ENCODE data around the gene ADAMTSL2.

Gene ADAMTSL2

GRCh38 chr9:133606708-133607025 lies 72.2 kb downstream of the ADAMTSL2 start:
- DNase-seq (ENCODE audit: low read depth): no peak

- DNase-seq (ENCODE audit: low read depth): no peak
Measured at GRCh38 chr9:133607381-133607780, 72.9 kb downstream of the ADAMTSL2 start.

GRCh38 chr9:133607976-133608375 lies 73.5 kb downstream of the ADAMTSL2 start:
- no peak for DNase-seq (ENCODE audit: low read depth)

GRCh38 chr9:133608382-133608781 lies 73.9 kb downstream of the ADAMTSL2 start:
- no peak for DNase-seq (ENCODE audit: low read depth)

GRCh38 chr9:133608889-133609288 lies 74.4 kb downstream of the ADAMTSL2 start:
- DNase-seq (ENCODE audit: low read depth): no peak

GRCh38 chr9:133609311-133610098 lies 75.0 kb downstream of the ADAMTSL2 start, which contains the start of gene FAM163B:
Gene FAM163B, minus strand, starts transcription at chr9:133609389. Its CDS starts 29,166 bp downstream, at chr9:133580223.
- DNase-seq (ENCODE audit: low read depth): no peak

GRCh38 chr9:133610845-133611244 lies 76.3 kb downstream of the ADAMTSL2 start:
- no peak for DNase-seq (ENCODE audit: low read depth)

- DNase-seq (ENCODE audit: low read depth): no peak
Measured at GRCh38 chr9:133612051-133612450, 77.5 kb downstream of the ADAMTSL2 start.

GRCh38 chr9:133612816-133613215 lies 78.3 kb downstream of the ADAMTSL2 start:
- no peak for DNase-seq (ENCODE audit: low read depth)

- DNase-seq (ENCODE audit: low read depth): no peak
Measured at GRCh38 chr9:133613432-133613831, 78.9 kb downstream of the ADAMTSL2 start.

- DNase-seq (ENCODE audit: low read depth): no peak
Measured at GRCh38 chr9:133614056-133614455, 79.6 kb downstream of the ADAMTSL2 start.

- DNase-seq (ENCODE audit: low read depth): no peak
Measured at GRCh38 chr9:133614678-133615077, 80.2 kb downstream of the ADAMTSL2 start.

- no peak for DNase-seq (ENCODE audit: low read depth)
Measured at GRCh38 chr9:133615186-133615585, 80.7 kb downstream of the ADAMTSL2 start.

- DNase-seq (ENCODE audit: low read depth): no peak
Measured at GRCh38 chr9:133615606-133616188, 81.2 kb downstream of the ADAMTSL2 start.

- DNase-seq (ENCODE audit: low read depth): no peak
Measured at GRCh38 chr9:133616643-133617405, 82.3 kb downstream of the ADAMTSL2 start.

- no peak for DNase-seq (ENCODE audit: low read depth)
Measured at GRCh38 chr9:133618726-133619125, 84.2 kb downstream of the ADAMTSL2 start.

GRCh38 chr9:133619791-133620190 lies 85.3 kb downstream of the ADAMTSL2 start:
- peak; percentile 8 for DNase-seq (ENCODE audit: low read depth)

GRCh38 chr9:133621725-133622267 lies 87.3 kb downstream of the ADAMTSL2 start:
- DNase-seq (ENCODE audit: low read depth): no peak

GRCh38 chr9:133622555-133622954 lies 88.1 kb downstream of the ADAMTSL2 start:
- DNase-seq (ENCODE audit: low read depth): no peak

All from stimulated activated CD8-positive, alpha-beta memory T cell treated with anti-CD3 and anti-CD28 coated beads, Interleukin-7, amount 100 ng/mL, for 24 hours (primary cell).